K562 (cell line): Measurements from ENCODE around the gene GNAI2. TPM values are rescaled to one million over a fixed set of nuclear protein-coding genes. Genes with fewer than 3 reads are reported as not detected.

ENCODE experiments used
- CGGBP1 ChIP-seq: fragments of 250-450 bp; sonication (Bioruptor Pico); IDR thresholded peaks from 2 replicates; pipeline ENCODE4 v1.9.0; 2021; ENCODE audit warnings: mild to moderate bottlenecking
- CREBBP ChIP-seq: IDR thresholded peaks from one replicate; pipeline ENCODE4 v1.6.1; 2012; ENCODE audit warnings: low read depth, mild to moderate bottlenecking, control low read depth, inconsistent platforms, low read length
- HCFC1 ChIP-seq: IDR thresholded peaks from 2 replicates; pipeline ENCODE4 v1.6.1; 2012; ENCODE audit warnings: low read depth, low read length, improper control_type of control experiment
- JUND ChIP-seq, 2 experiments: IDR thresholded peaks; 2 replicates in 1 of 2; 3 replicates in 1 of 2; pipeline ENCODE4 v1.6.1; 2011; ENCODE audit warnings: borderline replicate concordance in 2 of 2, low read depth in 2 of 2, low read length in 2 of 2, improper control_type of control experiment in 1 of 2, missing biosample characterization in 1 of 2, missing genetic modification characterization in 1 of 2, missing genetic modification reagents in 1 of 2
- MTA1 ChIP-seq: fragments of 450-650 bp; IDR thresholded peaks from 2 replicates; pipeline ENCODE4 v1.6.1; 2017; ENCODE audit warnings: borderline replicate concordance
- PHF21A ChIP-seq: fragments of 450-650 bp; IDR thresholded peaks from 2 replicates; pipeline ENCODE4 v1.6.1; 2017; ENCODE audit warnings: low read depth, borderline replicate concordance
- SRSF7 ChIP-seq: fragments of 200-400 bp; formaldehyde crosslinking; optimal IDR thresholded peaks from 2 replicates; pipeline ENCODE3; 2017; ENCODE audit warnings: mild to moderate bottlenecking, low read depth, low read length
- STAT6 ChIP-seq: sonication (generic); formaldehyde crosslinking; IDR thresholded peaks from 2 replicates; pipeline ENCODE4 v1.8.1; 2023; ENCODE audit warnings: mild to moderate bottlenecking, missing genetic modification reagents
- VEZF1 ChIP-seq: fragments of 200-800 bp; sonication (Bioruptor generic); IDR thresholded peaks from 2 replicates; pipeline ENCODE4 v1.6.1; 2017; ENCODE audit warnings: missing genetic modification characterization, missing compliant biosample characterization
- ZBTB49 ChIP-seq: sonication (generic); formaldehyde crosslinking; IDR thresholded peaks from 2 replicates; pipeline ENCODE4 v1.8.0; 2022; ENCODE audit warnings: missing genetic modification reagents, mild to moderate bottlenecking, borderline replicate concordance
- ZNF592 ChIP-seq: fragments of 450-650 bp; IDR thresholded peaks from 2 replicates; pipeline ENCODE4 v1.6.1; 2017; ENCODE audit warnings: antibody characterized with exemption, mild to moderate bottlenecking
- ZNF740 ChIP-seq, 3 experiments: fragments of 200-800 bp in 1 of 3; sonication (Bioruptor generic) in 1 of 3; sonication (generic) in 1 of 3; formaldehyde crosslinking in 1 of 3; IDR thresholded peaks; 2 replicates each; pipeline versions ENCODE4 v1.6.1 to v1.8.0; 2016 to 2022; ENCODE audit warnings: mild to moderate bottlenecking in 2 of 3, missing compliant biosample characterization in 2 of 3, missing genetic modification characterization in 2 of 3, missing genetic modification reagents in 1 of 3
- polyA plus RNA-seq, 8 experiments: library from polyadenylated mRNA; depleted of rRNA in 4 of 8; stranded (reverse) in 5 of 8; unstranded in 3 of 8; fragments of >200 nt; fragmentation: Nextera tagmentation in 2 of 8; fragmentation: Illumina TruSeq in 1 of 8; extraction: Ambion mirVana in 2 of 8; extraction: Trizol in 1 of 8; gene quantifications; 2 replicates each; pipeline versions ENCODE4 v1.2.1 to v1.2.3, GENCODE V29; 2011 to 2014; ENCODE audit warnings: inconsistent platforms in 1 of 8, missing spikeins in 1 of 8
- total RNA-seq, 7 experiments: library from RNA; depleted of rRNA in 6 of 7; stranded (reverse); fragments of >200 nt in 6 of 7; fragmentation: Illumina TruSeq in 2 of 7; extraction: Trizol in 2 of 7; gene quantifications; 2 replicates each; pipeline versions ENCODE4 v1.2.1 to v1.2.3, GENCODE V29; 2011 to 2021; ENCODE audit warnings: low replicate concordance in 1 of 7

GNAI2 gene
- total and polyA plus RNA-seq, 9 of the 15 experiments (the other 6 are each of a cell fraction or from before 2014, with no cell fraction given), result 1.1 to 72.2 (median 42.7) TPM

GRCh38 chr3:50303013-50303815, 67.2 kb downstream of the GNAI2 start, which contains the start of gene HYAL1 (continued):
- TF ChIP-seq ZNF592 (peak; percentile 48), VEZF1 (peak; percentile 33), PHF21A (peak; percentile 45; the same call in 1 of the 2 replicates), ZBTB49 (CRISPR knock-in tag) (no peak), SRSF7 (no peak), MTA1 (no peak), CREBBP (no peak), JUND (IDR thresholded peaks at IDR 0.05; ENCODE audit: borderline replicate concordance, low read depth, low read length) (peak; percentile 32; the same call in 1 of the 2 replicates), JUND (tag; IDR thresholded peaks at IDR 0.05; ENCODE audit: borderline replicate concordance, low read depth, low read length) (no peak), ZNF740 (CRISPR knock-in tag; IDR thresholded peaks at IDR 0.05) (0 out of 2 replicates have a peak, but pooled peaks have one; percentile 32), ZNF740 (tag; IDR thresholded peaks at IDR 0.05) (no peak), STAT6 (CRISPR knock-in tag) (no peak), CGGBP1 (CRISPR knock-in tag) (no peak), HCFC1 (peak; percentile 9; the same call in 1 of the 2 replicates)
